Suppressor macrophage (primary cell): ENCODE data around the gene ANTXR1.
"Not testable (repeated sequence)": the region's sequence is repeated elsewhere in the genome, so short reads cannot be mapped to it uniquely, and the experiment has no call there.

Source experiments
- DNase-seq, 4 experiments: peaks; one replicate each; pipeline ENCODE4 v3.0.0-alpha.2; 2020 to 2022

The ANTXR1 gene

DNA sequence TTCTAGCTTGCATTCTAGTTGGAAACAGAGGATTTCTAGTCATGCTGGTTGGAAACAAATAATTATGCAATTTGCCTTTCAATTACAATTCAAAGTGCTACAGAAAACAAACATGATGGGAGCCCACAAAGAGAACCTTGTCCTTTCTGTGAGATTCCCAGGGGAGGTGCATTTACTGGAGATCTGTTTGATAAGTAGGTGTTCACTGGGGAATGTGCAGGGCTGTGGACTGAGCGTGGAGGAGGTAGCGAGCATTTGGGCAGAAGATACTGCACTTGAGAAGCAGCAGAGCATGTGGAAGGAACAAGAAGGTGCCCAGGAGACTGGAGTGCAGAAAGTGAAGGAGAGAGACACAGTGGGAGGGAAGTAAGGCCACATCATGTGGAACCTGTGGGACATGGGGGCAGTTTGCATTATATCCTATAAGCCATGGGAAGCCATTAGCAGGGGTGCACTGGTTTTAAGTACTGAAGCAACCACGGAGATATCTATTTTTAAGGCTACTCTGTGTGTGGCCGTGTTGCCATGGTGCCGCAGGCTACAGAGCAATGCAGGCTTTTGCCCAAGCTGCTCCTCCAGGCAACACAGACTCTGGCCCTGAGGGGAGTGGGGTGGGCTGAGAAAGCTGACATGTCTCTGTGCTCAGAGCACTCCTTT, 154.0 kb downstream of the ANTXR1 start:
- no peak for DNase-seq

DNA sequence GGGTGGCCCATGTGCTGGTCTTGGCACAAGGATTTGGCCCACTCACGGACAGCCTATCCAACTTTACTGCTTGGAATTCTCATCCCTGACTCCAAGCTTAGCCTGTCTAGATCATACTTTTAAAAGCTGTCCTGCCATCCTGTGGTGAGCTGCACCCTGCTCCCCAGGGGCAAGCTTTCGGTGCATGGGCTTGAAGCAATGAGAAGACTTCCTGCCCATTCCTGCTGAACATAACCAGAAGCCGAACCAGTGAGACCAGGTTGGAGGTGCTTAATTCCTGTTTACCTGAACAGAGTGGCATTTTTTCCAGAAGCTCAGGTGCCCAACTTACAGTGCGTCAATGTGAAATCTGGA, 154.5 kb downstream of the ANTXR1 start:
- no peak for DNase-seq

DNA sequence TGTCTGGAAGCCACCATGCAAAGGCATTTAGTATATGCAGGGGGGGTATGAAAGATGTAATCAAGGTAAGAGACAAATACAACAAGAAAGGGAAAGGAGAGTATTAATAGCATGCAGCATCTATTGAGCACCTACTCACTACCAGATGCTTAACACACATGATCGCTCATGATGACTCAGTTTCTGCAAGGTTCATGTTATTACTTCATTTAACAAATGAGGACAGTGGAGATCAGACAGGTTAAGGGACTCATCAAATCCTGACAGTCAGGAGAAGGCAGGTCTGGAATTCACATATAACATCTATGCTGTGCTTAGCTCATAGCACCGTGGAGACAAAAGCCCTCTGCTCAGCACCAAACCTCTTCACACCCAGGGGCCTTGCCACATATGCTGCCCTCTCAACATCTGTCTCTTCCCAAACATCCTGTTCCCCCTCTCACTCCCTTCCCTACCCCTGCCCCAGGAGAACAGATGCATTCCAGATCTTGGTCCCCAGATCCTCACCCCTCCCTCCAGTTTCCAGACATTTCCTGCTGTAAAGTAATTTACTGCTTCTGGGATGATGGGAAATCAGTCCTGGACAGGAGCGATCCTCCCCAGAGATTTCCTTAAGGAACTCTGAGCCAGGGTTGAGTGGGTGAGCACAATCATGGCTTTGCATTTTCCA, 155.3 kb downstream of the ANTXR1 start:
- no peak for DNase-seq

DNA sequence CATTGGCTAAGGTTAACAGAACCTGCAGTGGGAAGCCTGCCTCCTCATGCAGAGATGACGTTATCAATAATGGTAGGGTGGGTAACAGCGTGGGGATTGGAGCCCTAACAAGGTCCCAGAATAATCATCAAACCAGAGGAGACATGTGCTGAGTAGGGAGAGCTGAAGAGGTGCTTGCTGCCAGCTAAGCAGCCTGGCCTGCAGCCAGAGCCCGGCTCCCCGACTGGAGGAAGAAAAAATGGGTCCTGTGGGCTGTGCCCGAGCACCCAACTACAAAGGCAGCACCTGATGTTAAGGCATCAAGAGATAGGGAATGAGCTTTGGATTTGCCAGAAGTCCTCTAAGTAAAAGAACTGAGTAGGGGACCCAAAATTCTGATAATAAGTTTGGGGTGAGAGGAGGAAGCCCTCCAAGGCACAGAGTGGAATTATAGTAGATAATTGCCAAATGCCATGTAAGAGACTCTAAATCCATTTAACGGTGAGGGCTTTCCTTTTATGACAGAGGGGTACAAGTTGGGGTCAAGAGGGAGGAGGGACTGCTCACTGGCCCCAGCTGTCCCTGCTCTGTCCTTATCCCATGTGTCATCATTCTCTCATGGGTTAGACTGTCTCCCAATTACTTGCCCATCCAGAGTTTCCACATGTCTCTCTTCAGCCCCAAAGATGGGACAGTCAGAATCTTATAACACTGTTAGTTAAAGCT, 156.1 kb downstream of the ANTXR1 start:
- no peak for DNase-seq

DNA sequence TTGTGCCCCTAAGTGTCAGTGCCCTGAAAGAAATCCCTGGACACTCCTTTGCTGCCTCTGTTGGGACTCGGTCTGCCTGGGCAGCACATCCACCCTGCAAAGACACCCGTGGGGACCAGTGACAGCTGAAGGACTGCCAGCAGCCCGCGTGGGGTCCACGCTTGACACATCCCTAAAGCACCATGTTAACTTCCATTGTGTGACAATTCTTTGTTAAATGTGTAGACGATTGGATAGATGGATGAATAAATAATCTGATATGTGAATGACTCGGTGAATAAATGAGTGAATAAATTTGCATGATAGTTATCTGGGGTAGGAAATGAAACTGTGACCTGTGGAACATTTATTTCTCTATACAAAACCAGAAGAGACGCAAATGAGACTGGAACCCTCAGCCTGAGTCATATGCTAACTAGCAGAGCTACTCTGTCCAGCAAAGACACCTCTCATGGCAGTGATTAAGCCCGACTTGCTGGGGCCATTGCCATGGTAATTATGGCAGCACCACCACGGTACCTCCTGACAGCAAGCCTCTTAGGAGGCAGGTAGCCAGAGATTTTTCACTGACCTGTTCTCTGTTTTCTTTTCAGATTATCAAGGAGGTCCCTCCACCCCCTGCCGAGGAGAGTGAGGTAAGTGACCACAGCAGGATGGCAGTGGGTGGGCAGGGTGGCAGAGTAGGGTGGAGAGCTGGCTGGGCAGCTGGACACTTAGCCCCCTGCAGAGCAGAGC, 156.8 kb downstream of the ANTXR1 start:
- DNase-seq = no peak

DNA sequence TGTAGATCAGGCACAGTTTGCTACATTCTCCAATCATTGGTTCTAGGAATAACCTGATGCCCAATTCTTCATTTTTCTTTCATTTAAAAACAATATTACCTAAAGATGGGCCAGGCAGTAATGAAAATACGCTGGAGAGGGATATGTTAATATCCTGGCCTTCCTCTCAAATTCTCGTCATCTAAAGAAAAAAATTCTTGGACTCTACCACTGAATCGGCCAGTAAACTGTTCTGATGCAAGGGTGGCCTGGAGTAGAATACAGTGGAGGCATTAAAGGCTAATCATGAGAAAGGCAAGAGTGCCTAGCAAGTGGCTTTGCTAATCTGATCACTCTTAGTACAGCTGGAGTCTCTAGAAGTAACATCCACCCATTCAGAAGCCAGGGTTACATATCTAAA, 157.7 kb downstream of the ANTXR1 start:
- DNase-seq = no peak

DNA sequence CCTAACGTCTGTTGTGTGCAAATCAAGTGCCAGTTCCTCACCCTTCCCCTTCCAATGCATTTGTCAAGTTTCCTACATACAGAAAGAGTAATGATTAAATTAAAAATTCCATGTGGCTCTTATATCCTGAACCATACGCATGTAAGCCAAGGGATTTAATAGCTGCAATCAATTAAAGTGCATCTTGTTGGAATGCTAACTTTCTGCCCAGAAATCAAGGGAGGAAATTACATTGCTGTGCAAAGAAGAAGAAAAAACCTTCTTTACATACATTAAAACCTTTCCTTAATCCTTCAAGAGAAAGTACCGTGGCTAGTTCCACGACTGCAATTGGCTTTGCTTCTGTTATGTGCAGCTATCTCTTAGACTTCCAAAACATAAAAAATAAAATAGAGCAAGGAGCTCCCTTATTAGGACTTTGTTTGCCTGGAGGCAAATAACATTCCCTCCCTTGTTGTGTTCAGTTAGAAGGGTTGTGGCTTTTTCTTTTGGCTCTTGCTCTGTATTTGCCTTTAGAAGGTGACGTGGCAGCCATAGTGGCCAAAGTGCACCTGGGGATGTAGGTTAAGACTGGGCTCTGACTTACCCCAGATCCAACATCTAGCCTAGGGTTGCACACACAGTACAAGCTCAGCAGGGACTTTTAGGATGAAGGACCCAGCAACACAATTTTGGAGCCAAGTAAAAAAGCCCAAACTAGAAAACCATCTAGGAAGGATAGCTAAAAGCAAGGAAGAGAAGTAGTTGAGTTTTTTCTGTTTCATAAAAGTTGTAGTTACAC, 158.3 kb downstream of the ANTXR1 start:
- no peak for DNase-seq

DNA sequence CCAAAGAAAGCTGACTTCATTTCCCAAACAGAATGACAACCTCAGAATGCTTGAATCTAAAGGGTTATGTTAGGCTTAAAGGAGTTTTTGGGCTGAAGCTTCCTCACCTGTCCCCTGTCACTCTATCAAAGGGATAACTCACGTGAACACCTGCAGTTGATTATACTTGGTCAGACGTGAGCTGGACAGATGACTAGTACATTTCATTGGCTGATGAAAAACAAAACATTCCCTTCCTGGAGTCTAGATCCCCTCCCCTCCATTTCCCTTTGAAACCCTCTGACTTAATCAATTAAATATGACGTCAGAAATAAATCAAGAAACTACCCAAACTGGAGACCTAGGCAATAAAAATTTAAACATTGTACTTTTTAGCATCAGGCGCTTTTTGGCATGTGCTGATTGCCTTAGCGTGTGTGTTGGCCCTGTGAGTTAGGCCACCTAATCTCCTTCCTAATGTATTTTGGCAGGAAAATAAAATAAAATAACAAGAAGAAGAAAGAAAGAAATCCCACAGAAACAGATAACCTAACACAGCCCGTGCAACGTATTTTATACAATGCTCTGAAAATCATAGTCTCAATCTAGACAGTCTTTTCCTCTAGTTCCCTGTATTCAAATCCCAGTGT, 159.0 kb downstream of the ANTXR1 start:
- DNase-seq = no peak

DNA sequence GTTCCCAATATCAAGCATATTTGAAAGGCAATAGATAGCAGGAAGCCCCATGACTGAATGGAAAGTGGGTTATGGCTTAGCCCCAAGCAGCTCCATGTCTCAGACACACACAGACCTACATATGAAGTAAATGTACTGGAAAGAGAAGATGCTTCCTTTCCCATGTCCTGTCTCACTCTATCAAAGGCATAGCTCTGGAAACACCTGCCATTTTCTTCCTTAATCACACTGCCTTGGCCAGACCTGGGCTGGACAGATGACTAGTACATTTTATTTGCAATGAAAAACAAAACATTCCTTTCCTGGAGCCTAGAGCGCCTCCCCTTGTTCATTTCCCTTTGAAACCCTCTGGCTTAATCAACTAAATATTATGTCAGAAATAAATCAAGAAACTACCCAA, 160.7 kb downstream of the ANTXR1 start:
- DNase-seq = no peak

DNA sequence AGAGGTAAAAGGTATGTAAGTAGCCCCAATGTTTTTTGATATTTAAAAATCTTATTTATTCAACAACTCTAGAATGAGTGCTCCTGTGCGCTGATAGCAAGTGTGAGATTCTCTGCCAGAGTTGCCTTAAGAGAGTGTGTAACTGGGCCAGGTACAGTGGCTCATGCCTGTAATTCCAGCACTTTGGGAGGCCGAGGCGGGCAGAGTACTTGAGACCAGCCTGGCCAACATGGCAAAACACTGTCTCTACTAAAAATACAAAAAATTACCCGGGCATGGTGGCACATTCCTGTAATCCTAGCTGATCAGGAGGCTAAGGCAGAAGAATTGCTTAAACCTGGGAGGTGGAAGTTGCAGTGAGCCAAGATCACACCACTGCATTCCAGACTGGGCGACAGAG, 161.2 kb downstream of the ANTXR1 start:
- DNase-seq = not testable (repeated sequence)

DNA sequence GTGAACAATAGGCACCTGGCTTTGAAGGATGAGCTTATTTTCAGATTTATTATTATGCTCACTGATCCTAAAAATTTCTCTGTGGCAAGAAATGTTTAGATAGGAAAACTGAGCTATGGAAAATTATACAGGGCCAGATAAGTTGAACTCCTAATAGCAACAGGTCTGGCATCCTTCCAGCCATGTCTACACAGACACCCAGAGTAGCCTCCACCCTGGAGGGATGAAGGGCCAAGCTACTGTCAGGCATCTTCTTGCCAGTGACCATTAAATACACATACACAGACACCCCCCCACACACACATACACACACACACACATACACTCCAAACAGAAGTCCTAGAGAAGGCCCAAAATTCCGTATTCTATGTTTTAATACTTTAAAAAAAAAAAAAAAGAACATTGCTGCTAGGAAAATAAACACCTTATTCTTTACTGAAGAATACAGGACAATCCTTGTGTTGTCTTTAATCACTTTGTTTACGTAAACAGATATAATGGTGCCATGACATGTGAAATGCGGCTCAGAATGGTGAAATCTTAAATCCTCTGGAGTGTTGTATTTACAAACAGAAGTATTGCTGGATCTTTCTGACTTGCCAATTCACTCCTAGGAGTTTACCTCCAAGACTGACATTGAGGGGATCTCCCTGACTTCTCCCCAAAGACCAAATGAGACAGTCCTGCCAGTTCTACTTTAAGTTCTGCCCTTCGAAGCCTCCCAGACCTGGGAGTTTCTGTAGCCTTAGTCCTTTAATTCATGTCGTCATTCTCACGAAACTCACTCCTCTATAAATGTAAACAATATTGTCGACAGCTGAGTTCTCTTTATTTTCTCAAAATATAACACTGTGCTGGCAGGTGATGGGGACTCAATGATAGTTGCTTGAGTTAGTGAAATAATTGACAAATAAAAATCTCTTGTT, 163.1 kb downstream of the ANTXR1 start:
- DNase-seq = no peak

DNA sequence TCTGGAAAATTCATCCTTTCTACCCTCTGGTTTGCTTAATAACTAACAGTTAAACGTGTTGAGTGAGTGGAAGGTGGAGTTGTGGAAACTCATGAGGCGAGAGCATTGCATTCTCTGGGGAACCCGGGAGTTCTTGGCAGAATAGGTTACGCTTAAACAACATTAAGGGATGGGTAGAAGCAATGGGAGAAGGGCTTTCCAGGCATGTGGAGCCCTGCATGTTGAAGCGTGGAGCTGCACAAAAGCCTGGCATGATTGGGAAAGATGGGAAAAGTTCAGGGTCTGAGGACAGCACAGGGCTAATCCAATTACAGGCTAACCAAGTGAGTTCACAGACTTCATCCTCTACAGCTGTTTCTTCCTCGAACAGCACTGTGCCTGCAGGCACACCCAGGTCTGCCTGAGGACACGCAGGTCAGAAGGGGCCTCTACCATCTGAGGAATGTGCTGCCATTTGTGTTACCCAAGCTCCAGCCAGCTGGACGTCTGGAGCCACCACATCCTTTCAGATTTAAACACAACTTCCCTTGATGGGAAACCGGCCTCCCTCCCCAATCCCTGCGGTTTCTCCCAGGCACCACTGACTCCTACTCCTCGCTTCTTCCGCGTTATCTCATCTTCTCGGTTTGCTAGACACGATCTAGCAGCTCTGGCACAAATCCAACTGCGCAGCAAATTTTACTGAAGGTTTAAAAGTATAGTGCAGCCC, 164.2 kb downstream of the ANTXR1 start:
- peak; percentile 90 to 95 (median 93) for DNase-seq

DNA sequence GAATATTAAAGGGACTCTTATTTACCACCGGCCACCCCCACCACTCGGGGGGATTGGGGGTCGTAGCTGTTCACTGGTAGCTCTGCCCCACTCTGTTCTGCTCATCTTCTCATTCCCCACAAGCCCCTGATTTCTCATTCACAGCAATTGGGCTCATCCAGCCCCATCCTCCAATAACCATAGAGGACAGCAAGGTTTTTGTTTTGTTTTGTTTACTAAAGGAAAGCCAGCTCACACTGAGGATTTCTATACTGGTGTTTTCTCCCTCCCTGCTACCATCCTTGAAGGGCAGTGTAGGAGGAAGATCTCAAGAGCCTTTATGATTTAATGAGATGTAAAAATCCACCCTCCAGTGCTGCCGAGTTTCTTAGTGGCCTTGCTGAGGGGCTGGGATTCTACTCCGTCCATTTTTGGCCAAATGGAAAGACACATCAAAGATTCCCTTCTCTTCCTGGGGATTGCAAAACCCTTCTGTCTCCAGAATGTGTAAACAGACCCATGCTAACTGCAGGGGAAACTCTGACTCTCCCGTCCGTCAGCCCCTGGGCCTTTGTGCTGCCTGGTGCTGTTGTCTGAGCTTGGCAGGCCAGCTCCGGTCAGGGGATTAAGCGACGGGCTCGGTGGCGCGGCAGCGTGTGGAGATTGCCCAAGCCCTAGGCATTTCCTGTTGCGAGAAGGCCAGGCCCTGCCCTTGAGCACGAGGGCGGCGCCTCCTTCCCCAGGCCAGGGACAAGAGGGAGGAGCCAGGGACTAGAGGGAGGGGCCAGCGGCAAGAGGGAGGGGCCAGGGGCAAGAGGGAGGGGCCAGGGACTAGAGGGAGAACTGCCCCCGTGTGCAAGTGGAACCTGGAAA, 165.0 kb downstream of the ANTXR1 start:
- DNase-seq = peak; percentile 95 to 98 (median 98)

DNA sequence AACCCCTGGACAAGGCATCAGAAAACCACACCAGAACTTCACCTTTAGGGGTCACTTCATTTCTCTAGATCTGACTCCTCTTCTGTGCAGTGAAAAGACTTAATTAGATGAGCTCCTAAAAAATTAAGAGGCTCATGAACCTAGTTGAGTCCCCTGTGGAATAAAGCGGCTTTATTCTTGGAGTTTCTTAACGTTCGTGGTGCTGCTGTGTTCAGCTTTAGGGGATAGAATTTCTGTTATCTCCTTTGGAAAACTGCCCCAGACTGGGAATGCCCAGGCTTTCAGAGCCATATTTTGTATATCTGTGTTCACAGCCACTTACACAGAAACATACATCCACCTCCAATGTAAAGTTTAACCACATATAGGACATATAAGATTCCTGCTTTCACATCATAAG, 165.8 kb downstream of the ANTXR1 start:
- no peak for DNase-seq

DNA sequence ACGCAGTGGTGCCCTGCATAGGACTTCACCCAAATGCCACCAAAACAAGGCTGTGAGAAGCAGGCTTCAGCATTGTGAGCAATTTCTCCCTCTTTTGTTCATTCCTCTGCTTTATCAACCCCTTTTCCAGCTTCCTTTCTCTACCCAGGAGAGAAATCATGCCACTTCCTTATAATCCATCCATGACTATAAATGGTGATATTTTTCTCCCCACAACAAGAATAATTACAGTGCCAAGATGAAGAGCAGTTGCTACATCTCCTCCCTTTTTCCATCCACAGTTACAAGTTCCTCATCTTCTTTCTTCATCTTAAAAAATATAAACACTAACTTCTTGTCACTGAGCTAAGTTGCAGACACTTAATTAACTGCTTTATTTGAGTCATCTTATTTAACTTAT, 167.2 kb downstream of the ANTXR1 start:
- peak in 2 of 4 experiments; percentile 59 to 67 for DNase-seq

DNA sequence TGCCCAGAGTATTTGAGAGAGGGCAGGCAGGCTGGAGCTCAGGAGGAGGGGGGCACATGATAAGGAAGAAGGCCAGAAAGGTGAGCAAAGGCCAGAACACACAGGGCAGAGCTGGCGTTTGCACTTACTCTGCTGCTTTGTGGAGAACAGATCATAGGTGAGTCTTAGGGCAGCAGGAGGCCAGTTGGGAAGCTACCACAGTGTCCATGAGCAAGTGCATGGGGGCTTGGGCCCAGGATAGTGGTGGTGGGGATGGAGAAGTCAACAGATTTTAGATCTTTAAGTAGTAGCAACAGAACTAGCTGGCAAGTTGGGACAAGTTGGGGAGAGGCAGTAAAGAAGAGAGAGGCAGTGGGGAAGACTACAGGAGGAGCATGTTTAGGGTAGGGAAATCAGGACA, 168.0 kb downstream of the ANTXR1 start:
- DNase-seq = no peak

DNA sequence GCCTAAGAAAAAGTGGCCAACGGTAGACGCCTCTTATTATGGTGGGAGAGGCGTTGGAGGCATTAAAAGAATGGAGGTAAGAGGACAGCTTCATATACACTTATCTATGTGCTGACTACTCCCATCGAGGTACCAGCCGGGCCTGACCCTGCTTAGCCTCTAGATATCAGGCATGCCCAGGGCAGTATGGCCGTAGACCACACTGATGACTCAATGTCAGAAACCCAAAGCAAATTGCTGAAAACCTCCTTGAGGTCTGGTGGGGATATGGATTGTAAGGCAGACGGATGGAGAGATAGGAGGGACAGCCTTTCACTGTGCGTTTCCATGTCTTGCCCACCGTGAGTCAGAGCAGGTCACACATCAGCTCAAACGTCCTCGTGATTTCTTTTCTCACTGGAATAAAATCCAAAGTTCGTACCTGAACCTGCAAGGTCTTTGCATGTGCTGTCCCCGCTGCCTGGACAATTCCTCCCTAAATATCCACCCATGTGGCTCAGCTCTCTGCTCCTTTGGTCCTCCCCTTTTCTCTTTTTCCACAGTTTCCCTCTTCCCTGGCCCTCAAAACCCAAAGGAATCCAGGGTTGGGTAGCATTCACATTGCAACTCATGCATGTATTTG, 168.9 kb downstream of the ANTXR1 start:
- no peak for DNase-seq

DNA sequence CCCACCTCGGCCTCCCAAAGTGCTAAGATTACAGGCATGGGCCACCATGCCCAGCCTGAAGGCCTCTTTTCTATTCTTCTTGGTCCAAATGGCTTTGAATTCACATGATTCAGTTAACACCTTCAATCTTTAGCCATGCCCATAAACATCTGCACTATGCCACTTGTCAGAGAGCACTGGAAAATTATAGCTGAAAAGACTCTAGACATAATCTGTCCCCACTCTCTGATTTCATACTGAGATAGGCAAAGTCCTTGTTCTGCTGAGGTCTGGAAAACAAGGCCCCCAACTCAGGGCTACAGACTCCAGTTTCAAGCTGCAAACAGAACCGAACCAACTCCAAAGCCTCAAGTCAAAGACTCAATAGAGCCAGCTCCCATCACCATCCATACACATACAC, 170.7 kb downstream of the ANTXR1 start:
- no peak for DNase-seq

DNA sequence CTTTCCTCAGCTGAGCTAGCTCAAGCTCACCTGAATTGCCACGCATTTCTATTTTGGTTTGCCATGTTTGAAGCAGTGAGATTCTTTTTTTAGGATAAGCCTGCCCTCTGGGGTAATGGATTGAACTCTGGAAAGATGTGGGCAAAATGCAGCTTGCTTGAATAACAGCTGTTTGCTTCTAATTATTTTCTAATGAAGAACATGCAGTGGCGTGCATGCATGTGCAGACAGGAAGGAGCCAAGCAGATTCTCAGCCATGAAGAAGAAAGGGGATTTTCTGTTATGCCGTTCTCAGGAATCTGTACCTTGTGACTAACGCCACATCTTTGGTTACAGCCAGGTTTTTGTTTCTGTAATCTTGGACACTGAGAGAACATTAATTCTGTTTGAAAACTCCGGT, 171.2 kb downstream of the ANTXR1 start:
- no peak for DNase-seq
